Measurements from ENCODE around the gene SNX9. TPM values are rescaled to one million over a fixed set of nuclear protein-coding genes. Genes with fewer than 3 reads are reported as not detected.
"Not testable (repeated sequence)": the region's sequence is repeated elsewhere in the genome, so short reads cannot be mapped to it uniquely, and the experiment has no call there.

Gene SNX9
- total RNA-seq, result 6.4 and 6.6 TPM in 2 replicates

GRCh38 chr6:157823001-157823527 is at the start of gene SNX9:
SNX9 (plus strand) TSS chr6:157823246; CDS start chr6:157823435, 189 bp downstream.
- intact Hi-C loops (cut with micrococcal nuclease), result loop anchor here (5.0 kb wide), 1 partner anchor 49 kb away; no protein-coding TSS in a partner anchor

- intact Hi-C loops (cut with micrococcal nuclease), result no loop called here
Measured at GRCh38 chr6:157773248-157773773, 49.7 kb upstream of the SNX9 start.

GRCh38 chr6:157774153-157775135 is 48.6 kb upstream of the SNX9 start:
- intact Hi-C loops (cut with micrococcal nuclease), result no loop called here

GRCh38 chr6:157775376-157775775 is 47.7 kb upstream of the SNX9 start:
- intact Hi-C loops (cut with micrococcal nuclease), result no loop called here

GRCh38 chr6:157777344-157777743 is 45.7 kb upstream of the SNX9 start:
- intact Hi-C loops (cut with micrococcal nuclease), result no loop called here

GRCh38 chr6:157778719-157779118 is 44.3 kb upstream of the SNX9 start:
- intact Hi-C loops (cut with micrococcal nuclease), result no loop called here

- intact Hi-C loops (cut with micrococcal nuclease), result no loop called here
Measured at GRCh38 chr6:157779705-157780604, 43.1 kb upstream of the SNX9 start.

GRCh38 chr6:157785636-157786035 is 37.4 kb upstream of the SNX9 start:
- intact Hi-C loops (cut with micrococcal nuclease), result no loop called here

- intact Hi-C loops (cut with micrococcal nuclease), result no loop called here
Measured at GRCh38 chr6:157786221-157786620, 36.8 kb upstream of the SNX9 start.

- intact Hi-C loops (cut with micrococcal nuclease), result no loop called here
Measured at GRCh38 chr6:157787080-157787479, 36.0 kb upstream of the SNX9 start.

GRCh38 chr6:157788180-157788579 is 34.9 kb upstream of the SNX9 start:
- intact Hi-C loops (cut with micrococcal nuclease), result no loop called here

- intact Hi-C loops (cut with micrococcal nuclease), result no loop called here
Measured at GRCh38 chr6:157789297-157789696, 33.7 kb upstream of the SNX9 start.

GRCh38 chr6:157789861-157790260 is 33.2 kb upstream of the SNX9 start:
- intact Hi-C loops (cut with micrococcal nuclease), result no loop called here

GRCh38 chr6:157790548-157791160 is 32.4 kb upstream of the SNX9 start:
- intact Hi-C loops (cut with micrococcal nuclease), result no loop called here

- intact Hi-C loops (cut with micrococcal nuclease), result no loop called here
Measured at GRCh38 chr6:157791450-157791849, 31.6 kb upstream of the SNX9 start.

- intact Hi-C loops (cut with micrococcal nuclease), result no loop called here
Measured at GRCh38 chr6:157792671-157793070, 30.4 kb upstream of the SNX9 start.

- intact Hi-C loops (cut with micrococcal nuclease), result not testable (repeated sequence)
Measured at GRCh38 chr6:157794012-157794411, 29.0 kb upstream of the SNX9 start.

GRCh38 chr6:157795841-157796240 is 27.2 kb upstream of the SNX9 start:
- intact Hi-C loops (cut with micrococcal nuclease), result no loop called here

- intact Hi-C loops (cut with micrococcal nuclease), result no loop called here
Measured at GRCh38 chr6:157798851-157799250, 24.2 kb upstream of the SNX9 start.

GRCh38 chr6:157799561-157799960 is 23.5 kb upstream of the SNX9 start:
- intact Hi-C loops (cut with micrococcal nuclease), result not testable (repeated sequence)
